Keratinocyte (primary cell): ENCODE data around the gene RPH3AL. TPM values are rescaled to one million over a fixed set of nuclear protein-coding genes. Genes with fewer than 3 reads are reported as not detected.

Experiments used
- DNase-seq: peaks from one replicate; pipeline ENCODE4 v3.0.0-alpha.2; 2011; ENCODE audit warnings: low read depth, missing footprints, low spot score
- FAIRE-seq: peaks from 2 replicates; lab custom pipeline; 2011; peaks lifted over from hg19 to GRCh38; lab: Jason Lieb, UNC
- H2AFZ ChIP-seq: 2 replicates; pipeline ENCODE4 v1.6.0; 2012; ENCODE audit warnings: low read length, control low read depth, inconsistent platforms; ENCODE audit not compliant: control insufficient read depth
- H3K27ac ChIP-seq: 2 replicates; pipeline ENCODE4 v1.5.1; 2011; ENCODE audit warnings: low read length; ENCODE audit not compliant: control insufficient read depth, insufficient read depth
- H3K27me3 ChIP-seq: 3 replicates; pipeline ENCODE4 v1.6.0; 2011; ENCODE audit warnings: low read length; ENCODE audit not compliant: control insufficient read depth, insufficient read depth; ENCODE audit errors: extremely low read depth
- H3K36me3 ChIP-seq, 2 experiments: 2 replicates in 1 of 2; 3 replicates in 1 of 2; pipeline ENCODE4 v1.5.1; 2011; ENCODE audit warnings: low read length in 2 of 2, mild to moderate bottlenecking in 1 of 2; ENCODE audit not compliant: control insufficient read depth in 2 of 2, insufficient read depth in 2 of 2; ENCODE audit errors: extremely low read depth in 1 of 2
- H3K4me1 ChIP-seq: 3 replicates; pipeline ENCODE4 v1.5.1; 2011; ENCODE audit warnings: low read length; ENCODE audit not compliant: control insufficient read depth, insufficient read depth; ENCODE audit errors: extremely low read depth
- H3K4me2 ChIP-seq: 3 replicates; pipeline ENCODE4 v1.6.0; 2011; ENCODE audit warnings: low read depth, low read length; ENCODE audit not compliant: control insufficient read depth, insufficient read depth; ENCODE audit errors: extremely low read depth
- H3K4me3 ChIP-seq, 3 experiments: fragments of 200-600 bp in 1 of 3; sonication (generic) in 1 of 3; 2 replicates in 2 of 3; 3 replicates in 1 of 3; pipeline ENCODE4 v1.5.1; 2011 to 2016; ENCODE audit warnings: low read length in 3 of 3, mild to moderate bottlenecking in 3 of 3, control low read depth in 2 of 3, inconsistent platforms in 1 of 3, low read depth in 1 of 3, mixed read lengths in 1 of 3, mixed run types in 1 of 3, moderate library complexity in 1 of 3; ENCODE audit not compliant: control insufficient read depth in 2 of 3, insufficient read depth in 2 of 3; ENCODE audit errors: extremely low read depth in 1 of 3
- H3K79me2 ChIP-seq: 2 replicates; pipeline ENCODE4 v1.6.0; 2012; ENCODE audit warnings: low read length; ENCODE audit not compliant: control insufficient read depth, insufficient read depth
- H3K9ac ChIP-seq: 3 replicates; pipeline ENCODE4 v1.6.0; 2011; ENCODE audit warnings: low read length; ENCODE audit not compliant: control insufficient read depth, insufficient read depth; ENCODE audit errors: extremely low read depth
- H3K9me1 ChIP-seq: 3 replicates; pipeline ENCODE4 v1.6.0; 2011; ENCODE audit warnings: low read length; ENCODE audit not compliant: control insufficient read depth, insufficient read depth; ENCODE audit errors: extremely low read depth
- H3K9me3 ChIP-seq: 2 replicates; pipeline ENCODE4 v1.5.1; 2012; ENCODE audit warnings: low read depth, low read length; ENCODE audit not compliant: control insufficient read depth
- H4K20me1 ChIP-seq: 3 replicates; pipeline ENCODE4 v1.6.0; 2011; ENCODE audit warnings: low read length; ENCODE audit not compliant: control insufficient read depth, insufficient read depth; ENCODE audit errors: extremely low read depth
- CTCF ChIP-seq, 3 experiments: IDR thresholded peaks in 1 of 3; conservative IDR thresholded peaks in 1 of 3; optimal IDR thresholded peaks in 1 of 3; 2 replicates in 2 of 3; 3 replicates in 1 of 3; pipeline versions ENCODE3 to v1.5.1; 2011; ENCODE audit warnings: low read length in 3 of 3, mild to moderate bottlenecking in 3 of 3, moderate library complexity in 2 of 3, control low read depth in 1 of 3, inconsistent platforms in 1 of 3; ENCODE audit not compliant: insufficient read depth in 2 of 3; ENCODE audit errors: extremely low read depth in 1 of 3
- EZH2 ChIP-seq: IDR thresholded peaks from one replicate; pipeline ENCODE4 v1.6.1; 2012; ENCODE audit warnings: inconsistent platforms, mild to moderate bottlenecking, low read length, moderate library complexity
- dilution Hi-C: fragments of 300-500 bp; cut with MboI; formaldehyde crosslinking; loops from one replicate; pipeline ENCODE4 v1.7.0; 2020; ENCODE audit warnings: low sequenced_read_pairs; ENCODE audit not compliant: extremely low pct_ligation_motif_present
- polyA plus RNA-seq, 5 experiments: library from polyadenylated mRNA; depleted of rRNA in 3 of 5; stranded (reverse) in 3 of 5; stranded (forward) in 1 of 5; unstranded in 1 of 5; fragments of >200 nt; gene quantifications; 1 replicate in 1 of 5; 2 replicates in 3 of 5; 3 replicates in 1 of 5; pipeline versions ENCODE4 v1.2.1 to v1.2.3, GENCODE V29; 2011 to 2012; ENCODE audit warnings: missing spikeins in 2 of 5, low read depth in 1 of 5, low replicate concordance in 1 of 5

The RPH3AL gene
- polyA plus RNA-seq, 1 donor (not counting 4 experiments of a cell fraction or from before 2014, with no cell fraction given) = 0.31 TPM

- DNase-seq (no peak), FAIRE-seq (no peak)
- Histone ChIP-seq H3K4me3 (no peak overlapping the region), H3K79me2 (no peaks in the 10 kb centered on the region), H3K4me1 (no peaks in the 10 kb centered on the region), H3K27ac (no peak overlapping the region), H3K9me1 (no peaks in the 10 kb centered on the region), H3K27me3 (no peaks in the 10 kb centered on the region), H3K9me3 (no peaks in the 10 kb centered on the region), H3K36me3 (no peaks in the 10 kb centered on the region), H3K4me2 (no peak overlapping the region), H3K9ac (no peak overlapping the region), H4K20me1 (no peaks in the 10 kb centered on the region), H2AFZ (no peak overlapping the region)
- TF ChIP-seq EZH2 (no peak), CTCF (optimal IDR thresholded peaks at IDR 0.05 in 1 of 3, IDR thresholded peaks at IDR 0.05 in 1 of 3, conservative IDR thresholded peaks at IDR 0.05 in 1 of 3; ENCODE audit: extremely low read depth in 1 of 3, insufficient read depth in 2 of 3, low read length in 3 of 3) (no peak)
- dilution Hi-C loops = no loop called here
These were observed 50.8 kb downstream of the RPH3AL start for GRCh38 chr17:301681-302299.

DNA sequence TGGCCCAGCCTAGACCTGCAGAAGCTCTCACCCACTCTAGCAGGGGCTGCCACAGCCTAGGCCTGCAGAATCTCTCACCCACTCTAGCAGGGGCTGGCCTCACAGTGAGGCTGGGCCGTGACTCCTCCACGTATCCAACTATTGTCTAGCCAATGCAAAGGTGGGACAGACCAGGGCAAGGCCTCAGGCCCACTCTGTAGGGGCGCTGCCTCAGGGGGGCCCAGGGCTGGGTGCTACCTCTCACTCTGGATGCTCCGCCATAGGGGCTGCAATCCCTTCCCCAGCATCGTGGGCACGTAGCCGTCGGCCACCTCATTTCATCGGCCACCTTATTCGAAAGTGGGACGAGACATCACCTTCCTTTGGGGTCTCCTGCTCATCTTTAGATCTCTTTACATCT is 51.7 kb downstream of the RPH3AL start:
- H3K9me1 ChIP-seq = no peaks in the 10 kb centered on the region
- no peak overlapping the region for H3K9ac ChIP-seq
- dilution Hi-C loops = no loop called here
- H4K20me1 ChIP-seq = no peaks in the 10 kb centered on the region
- no peaks in the 10 kb centered on the region for H3K36me3 ChIP-seq
- no peak for TF ChIP-seq CTCF (optimal IDR thresholded peaks at IDR 0.05 in 1 of 3, IDR thresholded peaks at IDR 0.05 in 1 of 3, conservative IDR thresholded peaks at IDR 0.05 in 1 of 3; ENCODE audit: extremely low read depth in 1 of 3, insufficient read depth in 2 of 3, low read length in 3 of 3)
- TF ChIP-seq EZH2 = no peak
- no peak overlapping the region for H2AFZ ChIP-seq
- H3K79me2 ChIP-seq = no peaks in the 10 kb centered on the region
- H3K27me3 ChIP-seq = no peaks in the 10 kb centered on the region
- DNase-seq (no peak), FAIRE-seq (no peak)
- no peaks in the 10 kb centered on the region for H3K9me3 ChIP-seq
- H3K4me2 ChIP-seq = no peak overlapping the region
- H3K27ac ChIP-seq = no peak overlapping the region
- no peak overlapping the region for H3K4me3 ChIP-seq
- no peaks in the 10 kb centered on the region for H3K4me1 ChIP-seq
